Activated CD4-positive, alpha-beta T cell treated with anti-CD3 and anti-CD28 coated beads for 36 hours (primary cell): ENCODE results near the gene TSPEAR. TPM values are rescaled to one million over a fixed set of nuclear protein-coding genes. Genes with fewer than 3 reads are reported as not detected.

Source experiments
- ATAC-seq: fragments of 200-7000 bp; cut with Tn5 transposase; one replicate; pipeline ENCODE4 v1.10.0; 2021; ENCODE audit warnings: mild to moderate bottlenecking, moderate library complexity
- CTCF ChIA-PET: fragments of 350-600 bp; sonication (Branson Sonifier 250); formaldehyde crosslinking; loops from one replicate; lab custom pipeline; 2021; ENCODE audit warnings: antibody characterized with exemption; lab: Charles Lee
- POLR2A ChIA-PET: fragments of 350-600 bp; sonication (Branson Sonifier 250); formaldehyde crosslinking; loops from one replicate; lab custom pipeline; 2021; ENCODE audit warnings: antibody characterized with exemption, inconsistent platforms; lab: Charles Lee
- DNase-seq: peaks from one replicate; pipeline ENCODE4 v3.0.0-alpha.2; 2020
- H3K27ac Mint-ChIP-seq: one replicate; pipeline ENCODE4 v1.8.0; 2021; ENCODE audit warnings: mixed read lengths
- H3K27me3 Mint-ChIP-seq: one replicate; pipeline ENCODE4 v1.8.0; 2021; ENCODE audit warnings: mixed read lengths
- H3K36me3 Mint-ChIP-seq: one replicate; pipeline ENCODE4 v1.8.0; 2021; ENCODE audit warnings: low read depth, mixed read lengths
- H3K4me1 Mint-ChIP-seq: one replicate; pipeline ENCODE4 v1.8.0; 2021; ENCODE audit warnings: mixed read lengths
- H3K4me3 Mint-ChIP-seq: one replicate; pipeline ENCODE4 v1.8.0; 2021; ENCODE audit warnings: mild to moderate bottlenecking, moderate library complexity, mixed read lengths
- H3K9me3 Mint-ChIP-seq: one replicate; pipeline ENCODE4 v1.8.0; 2021; ENCODE audit warnings: low read depth, mixed read lengths
- intact Hi-C, 2 experiments: fragments of 100-400 bp; cut with DNase I in 1 of 2; cut with micrococcal nuclease in 1 of 2; formaldehyde crosslinking; loops; one replicate each; pipeline versions ENCODE4 v1.14.2 to v1.15.1; 2022 to 2024; cut with DNase I, micrococcal nuclease
- total RNA-seq, 2 experiments: library from RNA; stranded (reverse); gene quantifications; one replicate each; pipeline ENCODE4 v1.2.3, GENCODE V29; 2021

TSPEAR gene
- total RNA-seq, 2 experiments from 2014 or later = not detected

DNA sequence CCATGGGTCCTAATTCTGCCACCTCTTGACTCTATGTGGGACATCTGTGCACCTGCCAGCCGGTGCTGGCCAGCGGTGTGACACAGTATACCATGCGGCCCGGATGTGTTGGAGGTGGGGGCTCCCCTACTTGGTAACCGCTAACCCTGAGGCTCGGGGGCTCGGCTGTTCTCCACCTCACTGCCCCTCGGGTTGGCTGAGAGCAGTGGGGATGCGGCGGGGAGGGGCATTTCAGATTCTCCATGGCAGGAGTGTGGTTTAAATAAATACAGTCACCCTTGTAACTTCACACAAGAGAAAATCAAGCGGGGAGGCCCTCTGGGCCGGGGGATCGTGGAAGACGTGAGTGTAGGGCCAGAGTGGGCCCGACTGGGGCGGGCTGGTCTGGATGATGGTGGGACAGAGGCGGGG is 182.4 kb downstream of the TSPEAR start:
- CTCF ChIA-PET = no interaction called here
- H3K4me3 Mint-ChIP-seq = no peak overlapping the region
- no peak overlapping the region for H3K27ac Mint-ChIP-seq
- H3K27me3 Mint-ChIP-seq = no peaks in the 10 kb centered on the region
- ATAC-seq (no peak), DNase-seq (peak; percentile 2)
- intact Hi-C loops = no loop called here
- H3K36me3 Mint-ChIP-seq = no peaks in the 10 kb centered on the region
- H3K9me3 Mint-ChIP-seq = no peaks in the 10 kb centered on the region
- POLR2A ChIA-PET = no interaction called here
- H3K4me1 Mint-ChIP-seq = no peaks in the 10 kb centered on the region

DNA sequence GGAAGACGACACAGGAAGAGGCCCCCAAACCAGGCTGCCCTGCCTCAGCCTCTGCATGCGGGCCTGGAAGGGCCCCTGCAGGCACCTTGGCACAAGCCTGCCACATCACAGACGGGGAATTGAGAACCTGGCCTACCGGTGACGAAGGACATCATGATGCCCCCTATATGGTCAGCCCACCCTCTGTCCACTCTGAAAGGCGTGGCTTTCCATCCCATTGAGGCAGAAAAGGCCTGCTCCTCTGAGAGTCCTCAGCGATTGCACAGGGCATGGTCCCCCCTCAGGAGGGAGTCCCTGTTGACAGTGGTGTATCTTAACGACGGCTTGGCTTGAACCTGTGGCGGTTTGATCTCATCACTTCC is 182.8 kb downstream of the TSPEAR start:
- H3K36me3 Mint-ChIP-seq = no peaks in the 10 kb centered on the region
- POLR2A ChIA-PET = no interaction called here
- H3K27ac Mint-ChIP-seq = no peak overlapping the region
- no peaks in the 10 kb centered on the region for H3K4me1 Mint-ChIP-seq
- DNase-seq (no peak), ATAC-seq (no peak)
- intact Hi-C loops = no loop called here
- H3K4me3 Mint-ChIP-seq = no peak overlapping the region
- H3K27me3 Mint-ChIP-seq = no peaks in the 10 kb centered on the region
- CTCF ChIA-PET = no interaction called here
- no peaks in the 10 kb centered on the region for H3K9me3 Mint-ChIP-seq

- intact Hi-C loops = no loop called here
- ChIA-PET POLR2A (no interaction called here), CTCF (no interaction called here)
- Mint-ChIP-seq H3K27ac (no peak overlapping the region), H3K4me3 (no peak overlapping the region), H3K27me3 (no peaks in the 10 kb centered on the region), H3K9me3 (no peaks in the 10 kb centered on the region), H3K36me3 (no peaks in the 10 kb centered on the region), H3K4me1 (no peaks in the 10 kb centered on the region)
- DNase-seq (peak; percentile 1), ATAC-seq (no peak)
Observed at GRCh38 chr21:44527983-44528633, 183.3 kb downstream of the TSPEAR start.

DNA sequence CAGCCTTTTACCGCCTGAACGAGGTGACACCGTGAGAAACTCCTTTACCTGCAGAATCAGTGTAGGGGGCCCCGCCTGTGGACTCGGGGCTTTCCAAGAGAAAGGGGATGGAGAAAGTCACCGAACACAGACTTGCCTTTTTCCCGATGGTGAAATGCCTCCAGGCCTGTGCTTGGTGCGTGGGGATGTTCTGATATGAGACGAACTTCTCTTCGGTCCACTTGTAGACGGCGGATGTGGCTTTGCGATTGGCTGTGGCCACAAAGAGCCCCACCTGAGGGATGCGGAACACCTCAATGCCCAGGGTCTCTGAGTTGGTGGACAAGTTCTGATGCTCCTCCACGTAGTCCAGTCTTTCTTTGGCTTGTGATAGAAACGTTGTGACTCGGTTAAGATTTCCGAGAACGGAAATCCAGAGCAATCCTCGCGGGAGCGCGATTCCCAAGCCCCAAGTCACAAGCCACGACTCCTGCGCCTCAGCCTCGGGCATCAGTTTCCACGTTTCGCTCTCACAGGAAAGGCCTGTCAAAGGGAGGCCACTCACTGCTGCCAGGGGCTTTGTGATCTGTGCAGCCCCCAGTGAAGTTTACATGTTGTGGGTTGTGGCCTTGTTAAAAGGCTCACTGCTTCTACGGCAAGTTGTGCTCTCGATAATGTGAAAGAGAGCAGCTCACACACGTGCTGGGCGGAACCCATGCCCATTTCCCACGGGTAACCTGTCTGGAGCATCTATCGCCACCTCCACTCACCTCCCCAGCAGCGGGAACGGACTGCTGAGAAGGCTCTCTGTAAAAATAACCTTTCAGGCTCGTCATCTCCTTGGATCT is 184.0 kb downstream of the TSPEAR start:
- no peak overlapping the region for H3K4me3 Mint-ChIP-seq
- no peaks in the 10 kb centered on the region for H3K27me3 Mint-ChIP-seq
- H3K27ac Mint-ChIP-seq = no peak overlapping the region
- intact Hi-C loops = no loop called here
- ChIA-PET CTCF (no interaction called here), POLR2A (no interaction called here)
- H3K9me3 Mint-ChIP-seq = no peaks in the 10 kb centered on the region
- no peaks in the 10 kb centered on the region for H3K4me1 Mint-ChIP-seq
- peak; percentile 1 for DNase-seq
- H3K36me3 Mint-ChIP-seq = no peaks in the 10 kb centered on the region
- no peak for ATAC-seq

- intact Hi-C loops = no loop called here
- no peak overlapping the region for H3K4me3 Mint-ChIP-seq
- ATAC-seq = no peak
- no peaks in the 10 kb centered on the region for H3K9me3 Mint-ChIP-seq
- H3K36me3 Mint-ChIP-seq = no peaks in the 10 kb centered on the region
- no peak overlapping the region for H3K27ac Mint-ChIP-seq
- POLR2A ChIA-PET = no interaction called here
- CTCF ChIA-PET = no interaction called here
- DNase-seq = peak; percentile 2
- no peaks in the 10 kb centered on the region for H3K27me3 Mint-ChIP-seq
- no peaks in the 10 kb centered on the region for H3K4me1 Mint-ChIP-seq
Observed at GRCh38 chr21:44526096-44526997, 185.0 kb downstream of the TSPEAR start.

DNA sequence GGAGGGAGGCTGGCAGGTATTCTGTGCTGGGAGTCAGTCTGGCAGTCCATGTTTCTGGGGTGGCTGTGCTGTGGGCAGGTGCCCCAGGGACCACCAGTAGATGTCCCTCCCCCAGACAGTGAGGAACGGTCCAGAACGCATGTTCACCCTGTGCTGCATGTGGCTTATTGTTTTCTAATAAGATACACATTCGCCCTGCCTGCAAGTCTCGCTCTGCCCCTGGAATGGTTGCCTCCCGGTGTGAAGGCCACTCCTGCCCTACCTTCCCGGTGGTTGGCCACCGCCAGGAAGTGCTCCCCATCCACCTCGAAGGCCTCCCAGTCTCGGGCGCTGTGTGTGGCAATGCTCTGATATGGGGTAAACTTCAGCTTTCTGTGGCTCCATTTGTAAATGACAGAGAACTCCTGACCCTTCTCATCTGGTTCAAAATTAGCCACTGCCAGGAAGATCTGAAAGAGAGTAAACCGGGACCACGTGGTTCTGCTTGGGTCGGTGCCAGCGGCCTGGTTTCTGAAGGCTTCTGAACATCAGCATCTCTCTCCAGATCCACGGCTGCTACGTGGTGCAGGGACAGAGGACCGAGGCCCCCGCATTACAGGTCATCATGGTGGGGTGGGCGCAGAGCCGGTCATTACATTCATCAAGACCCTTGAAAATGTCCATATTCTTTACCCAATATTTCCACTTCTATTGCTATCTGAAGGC is 185.8 kb downstream of the TSPEAR start:
- intact Hi-C loops = no loop called here
- H3K4me1 Mint-ChIP-seq = no peaks in the 10 kb centered on the region
- no peaks in the 10 kb centered on the region for H3K36me3 Mint-ChIP-seq
- no peak overlapping the region for H3K27ac Mint-ChIP-seq
- DNase-seq (peak; percentile 1), ATAC-seq (no peak)
- no peaks in the 10 kb centered on the region for H3K27me3 Mint-ChIP-seq
- ChIA-PET CTCF (no interaction called here), POLR2A (no interaction called here)
- no peak overlapping the region for H3K4me3 Mint-ChIP-seq
- no peaks in the 10 kb centered on the region for H3K9me3 Mint-ChIP-seq

GRCh38 chr21:44524414-44525371 is 186.7 kb downstream of the TSPEAR start:
- Mint-ChIP-seq H3K27ac (no peak overlapping the region), H3K27me3 (no peaks in the 10 kb centered on the region), H3K4me1 (no peaks in the 10 kb centered on the region), H3K4me3 (no peak overlapping the region), H3K9me3 (no peaks in the 10 kb centered on the region), H3K36me3 (no peaks in the 10 kb centered on the region)
- POLR2A ChIA-PET = no interaction called here
- DNase-seq = no peak
- peak; percentile 55 for ATAC-seq
- CTCF ChIA-PET = interaction anchor here (0.7 kb wide), 1 partner anchor 752 kb away, joined by 3 read pairs; no protein-coding TSS in a partner anchor
- intact Hi-C loops = no loop called here

DNA sequence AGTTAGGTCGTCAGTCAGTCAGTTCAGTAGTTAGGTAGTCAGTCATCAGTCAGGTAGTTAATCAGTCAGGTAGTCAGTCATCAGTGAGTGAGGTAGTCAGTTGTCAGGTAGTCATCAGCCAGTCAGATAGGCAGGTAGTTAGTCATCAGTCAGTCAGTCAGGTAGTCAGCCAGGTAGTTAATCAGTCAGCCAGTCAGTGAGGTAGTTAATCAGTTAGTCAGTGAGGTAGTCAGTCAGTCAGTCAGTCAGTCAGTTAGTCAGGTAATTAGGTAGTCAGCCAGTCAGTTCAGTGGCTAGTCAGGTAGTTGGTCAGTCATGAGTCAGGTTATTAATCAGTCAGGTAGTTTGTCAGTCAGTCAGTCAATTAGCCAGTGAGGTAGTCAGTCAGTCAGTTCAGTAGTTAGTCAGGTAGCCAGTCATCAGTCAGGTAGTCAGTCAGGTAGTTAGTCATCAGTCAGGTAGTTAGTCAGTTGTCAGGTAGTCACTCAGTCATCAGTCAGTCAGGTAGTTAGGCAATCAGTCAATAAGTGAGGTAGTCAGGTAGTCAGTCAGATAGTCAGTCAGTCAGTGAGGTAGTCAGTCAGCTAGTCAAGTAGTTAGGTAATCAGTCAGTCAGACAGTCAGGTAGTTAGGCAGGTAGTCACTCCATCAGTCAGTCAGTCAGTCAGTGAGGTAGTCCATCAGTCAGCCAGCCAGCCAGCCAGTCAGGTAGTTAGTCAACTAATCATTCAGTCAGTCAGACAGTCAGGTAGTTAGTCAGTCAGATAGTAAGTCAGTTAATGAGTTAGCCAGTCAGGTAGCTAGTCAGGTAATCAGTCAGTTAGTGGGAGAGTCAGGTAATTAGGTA is 187.6 kb downstream of the TSPEAR start:
- ChIA-PET CTCF (interaction anchor here (0.7 kb wide), 1 partner anchor 751 kb away, joined by 3 read pairs; no protein-coding TSS in a partner anchor), POLR2A (no interaction called here)
- no peaks in the 10 kb centered on the region for H3K36me3 Mint-ChIP-seq
- ATAC-seq = no peak
- no peak overlapping the region for H3K4me3 Mint-ChIP-seq
- no peak for DNase-seq
- no peak overlapping the region for H3K27ac Mint-ChIP-seq
- intact Hi-C loops = no loop called here
- no peaks in the 10 kb centered on the region for H3K9me3 Mint-ChIP-seq
- H3K27me3 Mint-ChIP-seq = no peaks in the 10 kb centered on the region
- H3K4me1 Mint-ChIP-seq = no peaks in the 10 kb centered on the region

DNA sequence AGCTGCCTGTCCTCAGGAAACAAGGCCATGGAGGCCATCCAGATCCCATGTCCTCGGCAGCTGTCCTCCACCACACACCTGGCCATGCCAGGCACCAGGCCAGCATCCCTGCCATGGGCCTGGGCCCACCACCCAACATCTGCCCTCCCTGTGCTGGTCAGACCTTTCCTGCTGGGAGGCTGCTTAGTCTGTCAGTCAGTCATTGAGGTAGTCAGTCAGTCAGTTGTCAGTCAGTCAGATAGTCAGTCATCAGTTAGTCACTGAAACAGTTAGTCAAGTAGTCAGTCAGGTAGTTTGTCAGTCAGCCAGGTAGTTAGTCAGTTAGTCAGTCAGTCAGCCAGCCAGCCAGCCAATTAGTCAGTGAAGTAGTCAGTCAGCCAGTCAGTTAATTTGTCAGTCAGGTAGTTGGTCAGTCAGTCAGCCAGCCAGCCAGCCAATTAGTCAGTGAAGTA is 188.6 kb downstream of the TSPEAR start:
- intact Hi-C loops = no loop called here
- H3K27me3 Mint-ChIP-seq = no peaks in the 10 kb centered on the region
- no peak for DNase-seq
- ChIA-PET CTCF (no interaction called here), POLR2A (no interaction called here)
- H3K27ac Mint-ChIP-seq = no peak overlapping the region
- no peak for ATAC-seq
- H3K4me1 Mint-ChIP-seq = no peaks in the 10 kb centered on the region
- H3K36me3 Mint-ChIP-seq = no peaks in the 10 kb centered on the region
- no peak overlapping the region for H3K4me3 Mint-ChIP-seq
- H3K9me3 Mint-ChIP-seq = no peaks in the 10 kb centered on the region
